NCI-H2107 treated with DMSO at 0.1 percent for 48 hours (cell line): ENCODE results near the gene MIA.
"Not testable (repeated sequence)": the region's sequence is repeated elsewhere in the genome, so short reads cannot be mapped to it uniquely, and the experiment has no call there.

ENCODE experiments used
- DNase-seq: peaks from one replicate; lab custom pipeline; 2025; ENCODE audit not compliant: unreplicated experiment; lab: John Stamatoyannopoulos, UW

MIA gene

DNA sequence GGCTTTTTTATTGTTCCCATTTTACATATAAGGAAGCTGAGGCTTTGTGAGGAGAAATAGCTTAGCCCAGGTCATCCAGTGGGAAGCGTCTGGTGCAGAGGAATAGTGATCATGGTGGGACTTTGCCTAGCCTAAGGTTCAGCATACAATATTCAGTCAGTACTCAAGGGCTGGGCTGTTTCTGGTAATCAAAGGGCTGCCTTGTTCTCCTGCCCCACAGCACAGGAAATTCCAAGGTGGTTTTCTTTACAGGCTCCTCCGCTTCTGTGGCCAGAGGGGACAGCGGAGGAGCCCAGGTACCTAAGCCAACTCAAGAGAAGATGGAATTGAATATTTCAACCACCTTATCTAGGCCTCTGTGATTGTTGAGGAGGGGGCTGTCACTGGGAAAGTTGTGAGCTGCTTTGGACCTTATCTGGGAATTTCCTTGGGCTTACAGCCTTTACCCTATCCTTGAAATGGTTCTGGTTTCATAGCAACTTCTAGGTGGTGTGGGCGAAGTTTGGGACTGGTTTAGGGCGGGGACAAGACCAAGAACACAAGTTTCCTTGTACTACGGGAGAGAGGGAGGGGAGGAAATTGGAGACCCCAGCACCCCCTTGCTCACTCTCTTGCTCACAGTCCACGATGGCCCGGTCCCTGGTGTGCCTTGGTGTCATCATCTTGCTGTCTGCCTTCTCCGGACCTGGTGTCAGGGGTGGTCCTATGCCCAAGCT lies at the start of gene MIA:
Gene MIA (plus strand): TSS at position 606 of the 716 bp plus-strand sequence. CDS start 22 bp downstream, at position 628.
- DNase-seq: no peak

GRCh38 chr19:40726279-40726678 lies 49.0 kb upstream of the MIA start:
- no peak for DNase-seq

DNA sequence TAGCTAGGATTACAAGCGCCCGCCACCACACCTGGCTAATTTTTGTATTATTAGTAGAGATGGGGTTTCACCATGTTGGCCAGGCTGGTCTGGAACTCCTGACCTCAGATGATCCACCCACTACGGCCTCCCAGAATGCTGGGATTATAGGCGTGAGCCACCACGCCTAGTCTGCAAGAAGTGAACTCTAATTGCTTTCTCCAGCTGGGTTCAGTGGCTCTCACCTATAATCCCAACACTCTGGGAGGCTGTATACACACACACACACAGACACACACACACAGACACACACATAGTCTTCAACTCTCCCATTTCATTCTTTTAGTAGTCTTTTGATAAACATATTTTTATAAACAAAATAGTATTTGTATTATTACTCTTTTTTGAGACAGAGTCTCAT lies 45.3 kb upstream of the MIA start:
- DNase-seq: not testable (repeated sequence)

- not testable (repeated sequence) for DNase-seq
Observed at GRCh38 chr19:40732304-40732703, 43.0 kb upstream of the MIA start.

GRCh38 chr19:40733149-40733548 lies 42.2 kb upstream of the MIA start:
- no peak for DNase-seq

DNA sequence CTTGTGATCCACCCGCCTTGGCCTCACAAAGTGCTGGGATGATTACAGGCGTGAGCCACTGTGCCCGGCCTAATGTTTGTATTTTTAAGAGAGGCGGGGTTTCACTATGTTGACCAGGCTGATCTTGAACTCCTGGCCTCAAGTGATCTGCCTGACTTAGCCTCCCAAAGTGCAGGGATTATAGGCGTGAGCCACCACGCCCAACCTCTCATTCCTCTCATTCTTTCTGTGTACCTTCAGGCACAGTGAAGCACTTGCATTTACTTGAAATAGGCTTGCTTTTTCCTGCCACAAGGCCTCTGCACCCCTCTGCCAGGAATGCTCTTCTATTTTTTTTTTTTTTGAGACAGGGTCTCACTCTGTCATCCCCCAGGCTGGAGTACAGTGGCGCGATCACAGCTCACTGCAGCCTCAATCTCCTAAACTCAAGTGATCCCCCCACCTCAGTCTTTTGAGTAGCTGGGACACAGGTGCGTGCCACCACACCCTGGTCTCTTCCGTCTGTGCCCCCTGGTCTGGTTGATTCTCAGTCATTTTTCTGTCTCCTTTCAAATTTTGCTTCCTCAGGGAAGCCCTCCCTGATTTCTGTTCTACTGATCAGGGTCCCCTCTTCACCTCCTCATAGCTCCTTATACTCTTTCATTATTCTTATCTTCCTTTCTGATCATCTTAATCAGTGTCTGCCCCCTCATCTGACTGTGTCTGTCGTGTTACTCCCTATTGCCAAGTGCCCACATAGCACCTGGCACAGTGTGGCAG lies 40.1 kb upstream of the MIA start:
- DNase-seq: no peak

- no peak for DNase-seq
Observed at GRCh38 chr19:40736661-40737060, 38.7 kb upstream of the MIA start.

- DNase-seq: no peak
Observed at GRCh38 chr19:40737102-40737644, 38.1 kb upstream of the MIA start.

DNA sequence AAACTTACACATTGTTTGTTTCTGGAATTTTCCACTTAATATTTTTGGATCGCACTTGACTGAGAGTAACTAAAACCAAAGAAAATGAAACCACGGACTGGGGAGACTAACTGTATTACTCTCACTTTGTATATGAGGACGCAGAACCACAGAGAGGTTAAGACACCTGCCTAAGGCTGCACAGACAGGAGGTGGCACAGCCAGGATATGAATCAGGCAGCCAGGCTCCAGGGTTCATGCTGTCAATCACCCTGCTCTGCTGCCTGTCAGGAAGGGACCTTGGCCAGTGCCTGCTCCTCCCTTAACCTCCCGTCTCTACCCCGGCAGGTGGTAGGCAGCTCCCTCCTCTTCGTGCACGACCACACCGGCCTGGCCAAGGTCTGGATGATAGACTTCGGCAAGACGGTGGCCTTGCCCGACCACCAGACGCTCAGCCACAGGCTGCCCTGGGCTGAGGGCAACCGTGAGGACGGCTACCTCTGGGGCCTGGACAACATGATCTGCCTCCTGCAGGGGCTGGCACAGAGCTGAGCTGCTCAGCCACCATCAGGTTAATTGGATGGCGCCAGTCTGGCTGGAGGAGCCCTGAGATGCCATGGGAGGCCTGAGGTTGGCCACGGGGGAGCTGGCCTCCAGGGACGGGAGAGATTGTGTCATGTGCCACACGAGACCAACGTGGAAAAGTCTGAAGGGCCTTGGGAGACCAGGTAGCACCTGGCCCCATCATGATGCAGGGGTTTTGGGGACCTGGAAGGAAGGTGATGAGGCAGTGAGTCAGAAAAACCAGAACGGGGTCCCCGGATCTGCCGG lies 36.1 kb upstream of the MIA start:
- DNase-seq: no peak

GRCh38 chr19:40739871-40740703 lies 35.2 kb upstream of the MIA start:
- no peak for DNase-seq

- no peak for DNase-seq
Observed at GRCh38 chr19:40740747-40741146, 34.6 kb upstream of the MIA start.

DNA sequence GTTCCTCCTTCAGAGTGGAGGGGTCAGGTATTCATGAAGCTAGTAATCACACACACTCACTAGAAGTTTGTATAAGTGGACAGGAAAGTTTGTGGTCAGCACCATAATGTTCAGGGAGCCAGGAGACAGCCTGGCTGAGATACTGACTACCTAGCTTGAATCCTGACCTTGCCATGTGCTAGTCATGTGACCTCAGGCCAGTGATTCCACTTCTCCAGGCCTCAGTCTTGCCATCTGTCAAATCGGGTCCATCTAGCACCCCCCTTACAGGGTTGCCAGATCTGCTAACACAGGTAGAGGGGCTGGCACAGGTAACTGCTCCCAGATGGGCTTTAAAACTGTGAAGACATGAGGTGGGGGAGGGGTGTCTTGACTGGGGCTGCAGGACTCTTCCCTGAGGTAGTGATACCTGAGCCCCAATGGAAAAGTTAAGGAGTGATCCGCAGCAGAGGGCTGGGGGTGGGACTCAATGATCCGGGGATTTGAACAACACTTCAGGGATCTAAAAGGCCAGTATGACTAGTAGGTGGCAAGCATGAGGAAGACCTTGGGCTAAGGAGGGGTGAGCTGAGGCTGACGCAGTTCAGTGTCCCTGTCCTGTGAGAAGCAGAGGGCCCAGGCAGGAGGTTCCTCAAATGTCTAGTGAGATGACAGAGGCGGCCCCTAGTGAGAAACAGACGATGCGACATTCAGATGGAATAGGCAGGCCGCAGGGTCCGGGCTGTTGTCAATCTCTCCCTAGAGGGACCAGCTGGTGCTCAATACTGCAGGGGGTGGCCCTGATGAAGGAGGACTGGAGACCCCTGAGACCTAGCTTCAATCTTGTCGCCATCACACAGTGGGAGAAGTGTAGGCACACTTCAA lies 33.6 kb upstream of the MIA start:
- DNase-seq: no peak

GRCh38 chr19:40742477-40742876 lies 32.8 kb upstream of the MIA start:
- no peak for DNase-seq

GRCh38 chr19:40742886-40743285 lies 32.4 kb upstream of the MIA start:
- no peak for DNase-seq

GRCh38 chr19:40743926-40744325 lies 31.4 kb upstream of the MIA start:
- DNase-seq: no peak

- no peak for DNase-seq
Observed at GRCh38 chr19:40744554-40745401, 30.5 kb upstream of the MIA start.

GRCh38 chr19:40745402-40745780 lies 29.9 kb upstream of the MIA start:
- no peak for DNase-seq

DNA sequence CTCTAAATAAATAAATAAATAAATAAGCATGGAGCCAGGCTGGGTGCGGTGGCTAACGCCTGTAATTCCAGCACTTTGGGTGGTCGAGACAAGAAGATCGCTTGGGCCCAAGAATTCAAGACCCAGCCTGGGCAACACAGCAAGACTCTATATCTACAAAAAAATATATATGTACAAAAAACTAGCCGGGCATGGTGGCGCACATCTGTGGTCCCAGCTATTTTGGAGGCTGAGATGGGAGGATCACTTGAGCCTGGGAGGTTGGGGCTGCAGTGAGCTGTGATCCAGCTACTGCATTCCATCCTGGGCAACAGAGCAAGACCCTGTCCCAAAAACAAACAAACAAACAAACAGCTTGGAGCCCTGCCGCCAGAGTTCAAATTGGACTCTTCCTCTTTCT lies 27.8 kb upstream of the MIA start:
- no peak for DNase-seq
